Urothelium cell line (cell line): ENCODE measurements around the gene RUNDC3A.
A peak's percentile ranks its signal among the peaks of the same experiment; 100 is the strongest.
"Not testable (repeated sequence)": the region's sequence is repeated elsewhere in the genome, so short reads cannot be mapped to it uniquely, and the experiment has no call there.

Experiments used
- DNase-seq: peaks from one replicate; pipeline ENCODE4 v3.0.0; 2011; ENCODE audit warnings: low spot score, mixed read lengths
- FAIRE-seq: peaks from 2 replicates; lab custom pipeline; 2011; peaks lifted over from hg19 to GRCh38; lab: Jason Lieb, UNC

RUNDC3A gene

GRCh38 chr17:44338702-44339101, 30.3 kb downstream of the RUNDC3A start:
- DNase-seq (peak; percentile 46), FAIRE-seq (no peak)

DNA sequence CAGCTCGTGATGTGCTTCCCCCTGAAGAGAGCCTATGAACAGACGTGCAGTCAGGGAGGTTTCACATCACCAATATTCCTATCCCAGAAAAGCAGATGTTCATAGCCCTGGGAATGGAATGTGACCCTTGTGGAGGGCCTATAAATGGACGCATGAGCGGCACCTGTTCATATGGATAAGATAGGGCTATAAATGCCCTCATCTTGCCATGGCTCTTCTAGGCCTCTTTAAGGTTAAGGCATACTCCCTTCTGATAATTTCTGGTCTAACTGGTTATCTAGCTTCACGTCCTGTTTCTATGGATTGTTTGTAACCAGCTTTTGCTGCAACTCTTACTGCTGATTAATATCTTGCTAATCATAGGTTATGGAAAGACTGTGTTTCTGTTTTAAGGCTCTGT, 32.2 kb downstream of the RUNDC3A start:
- FAIRE-seq, DNase-seq: not testable (repeated sequence)

GRCh38 chr17:44343510-44344209, 35.3 kb downstream of the RUNDC3A start:
- FAIRE-seq (no peak), DNase-seq (no peak)

- FAIRE-seq (peak; percentile 63), DNase-seq (peak; percentile 98)
Measured at GRCh38 chr17:44344939-44345453, 36.6 kb downstream of the RUNDC3A start, which contains the start of gene GRN. GRN (plus strand) TSS chr17:44345302; CDS start chr17:44349165, 3,863 bp downstream.

DNA sequence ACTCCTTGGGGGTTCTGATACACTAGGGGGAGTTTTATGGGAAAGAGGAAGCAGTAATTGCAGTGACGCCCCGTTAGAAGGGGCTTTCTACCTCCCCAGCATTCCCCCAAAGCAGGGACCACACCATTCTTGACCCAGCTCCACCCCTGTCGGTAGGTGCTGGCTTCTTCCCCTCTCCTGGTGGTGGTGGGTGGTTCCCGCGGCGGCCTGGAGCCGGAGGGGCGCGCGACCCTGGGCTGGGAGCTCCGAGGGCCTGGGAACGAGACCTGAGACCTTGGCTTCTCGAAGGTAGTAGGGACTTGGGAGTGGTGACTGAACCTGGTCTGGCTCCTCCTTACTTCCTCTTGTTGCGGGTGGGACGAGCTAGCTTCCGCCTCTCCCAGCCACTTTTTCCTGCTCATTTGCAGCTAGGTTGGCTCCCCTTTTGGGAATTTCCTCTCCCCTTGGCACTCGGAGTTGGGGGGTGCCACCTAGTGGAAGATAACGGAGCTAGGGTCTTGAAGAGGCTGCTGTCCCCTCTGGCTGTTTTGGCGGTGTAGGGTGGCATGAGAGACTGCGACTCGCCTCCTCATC, 37.1 kb downstream of the RUNDC3A start:
- DNase-seq (peak; percentile 73), FAIRE-seq (no peak)

GRCh38 chr17:44346064-44346844, 37.9 kb downstream of the RUNDC3A start:
- no peak for FAIRE-seq
- DNase-seq, result no peak

DNA sequence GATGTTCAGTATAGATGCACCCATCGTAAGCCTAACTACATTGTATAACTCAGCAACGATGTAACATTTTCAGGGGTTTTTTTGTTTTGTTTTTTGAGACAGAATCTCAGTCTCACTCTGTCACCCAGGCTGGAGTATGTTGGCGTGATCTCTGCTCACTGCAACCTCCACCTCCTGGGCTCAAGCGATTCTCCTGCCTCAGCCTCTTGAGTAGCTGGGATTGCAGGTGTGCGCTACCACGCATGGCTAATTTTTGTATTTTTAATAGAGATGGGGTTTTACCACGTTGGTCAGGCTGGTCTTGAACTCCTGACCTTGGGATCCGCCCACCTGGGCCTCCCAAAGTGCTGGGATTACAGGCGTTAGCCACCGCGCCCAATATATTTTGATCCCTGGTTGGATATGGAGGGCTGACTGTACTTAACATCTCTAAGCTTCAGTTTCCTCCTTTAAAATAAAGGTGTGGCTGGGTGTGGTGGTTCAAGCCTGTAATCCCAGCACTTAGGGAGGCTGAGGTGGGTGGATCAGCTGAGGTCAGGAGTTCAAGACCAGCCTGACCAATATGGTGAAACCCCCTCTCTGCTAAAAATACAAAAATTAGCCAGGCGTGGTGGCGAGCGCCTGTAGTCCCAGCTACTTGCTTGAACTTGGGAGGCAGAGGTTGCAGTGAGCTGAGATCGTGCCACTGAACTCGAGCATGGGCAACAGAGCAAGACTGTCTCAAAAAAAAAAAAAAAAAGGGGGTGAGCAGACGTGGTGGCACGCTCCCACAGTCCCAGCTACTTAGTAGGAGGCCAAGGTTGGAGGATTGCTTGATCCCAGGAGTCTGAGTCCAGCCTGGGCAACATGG, 39.0 kb downstream of the RUNDC3A start:
- DNase-seq, FAIRE-seq: not testable (repeated sequence)

GRCh38 chr17:44348234-44348987, 40.0 kb downstream of the RUNDC3A start:
- DNase-seq (no peak), FAIRE-seq (no peak)

GRCh38 chr17:44348988-44349364, 40.6 kb downstream of the RUNDC3A start:
- DNase-seq, result no peak
- no peak for FAIRE-seq

GRCh38 chr17:44349553-44350070, 41.2 kb downstream of the RUNDC3A start:
- DNase-seq, result no peak
- no peak for FAIRE-seq

- DNase-seq (peak; percentile 82), FAIRE-seq (peak; percentile 91)
Measured at GRCh38 chr17:44350733-44351226, 42.4 kb downstream of the RUNDC3A start.

DNA sequence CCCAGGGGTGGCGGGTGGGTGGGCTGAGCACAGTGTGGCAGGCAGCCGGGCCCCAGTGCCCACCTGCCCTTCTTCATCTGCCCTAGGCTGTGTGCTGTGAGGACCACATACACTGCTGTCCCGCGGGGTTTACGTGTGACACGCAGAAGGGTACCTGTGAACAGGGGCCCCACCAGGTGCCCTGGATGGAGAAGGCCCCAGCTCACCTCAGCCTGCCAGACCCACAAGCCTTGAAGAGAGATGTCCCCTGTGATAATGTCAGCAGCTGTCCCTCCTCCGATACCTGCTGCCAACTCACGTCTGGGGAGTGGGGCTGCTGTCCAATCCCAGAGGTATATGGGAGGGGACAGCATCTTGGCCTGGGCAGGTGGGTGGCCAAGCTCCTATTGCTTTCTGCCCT, 43.1 kb downstream of the RUNDC3A start:
- no peak for DNase-seq
- FAIRE-seq, result no peak

GRCh38 chr17:44351961-44352827, 43.8 kb downstream of the RUNDC3A start:
- FAIRE-seq, result peak; percentile 71

DNA sequence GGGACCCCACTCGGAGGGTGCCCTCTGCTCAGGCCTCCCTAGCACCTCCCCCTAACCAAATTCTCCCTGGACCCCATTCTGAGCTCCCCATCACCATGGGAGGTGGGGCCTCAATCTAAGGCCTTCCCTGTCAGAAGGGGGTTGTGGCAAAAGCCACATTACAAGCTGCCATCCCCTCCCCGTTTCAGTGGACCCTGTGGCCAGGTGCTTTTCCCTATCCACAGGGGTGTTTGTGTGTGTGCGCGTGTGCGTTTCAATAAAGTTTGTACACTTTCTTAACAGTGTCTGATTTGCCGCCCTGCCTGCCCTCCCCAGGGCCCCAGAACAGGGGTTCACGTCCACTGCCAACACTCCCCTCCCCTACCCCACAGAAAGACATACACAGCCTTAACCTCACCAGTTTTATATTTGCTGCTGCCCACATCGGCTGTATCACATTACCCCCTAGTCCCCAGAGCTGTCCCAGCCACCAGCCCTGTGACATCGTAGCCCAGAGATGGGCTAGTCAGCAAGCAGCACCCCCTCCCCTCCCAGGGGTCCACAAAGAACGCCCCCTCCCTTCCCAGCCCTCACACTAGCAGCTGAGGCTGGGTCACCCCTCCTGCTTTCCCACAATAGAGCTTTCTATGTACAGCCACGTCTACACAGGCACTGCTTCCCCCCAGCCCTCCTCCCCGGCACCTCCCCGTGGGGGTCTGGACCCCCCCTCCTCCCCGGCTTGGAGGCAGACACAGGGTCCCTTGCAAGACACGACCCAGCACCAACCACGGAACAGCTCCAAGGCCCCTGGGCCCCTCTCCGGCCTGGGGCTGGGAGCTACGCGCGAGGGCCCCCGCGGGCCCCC, 44.6 kb downstream of the RUNDC3A start:
- FAIRE-seq, result no peak
- DNase-seq, result no peak

More at GRCh38 chr17:44351961-44352827, 43.8 kb downstream of the RUNDC3A start:
- no peak for DNase-seq

- FAIRE-seq, result no peak
- no peak for DNase-seq
Measured at GRCh38 chr17:44353672-44354331, 45.4 kb downstream of the RUNDC3A start.

DNA sequence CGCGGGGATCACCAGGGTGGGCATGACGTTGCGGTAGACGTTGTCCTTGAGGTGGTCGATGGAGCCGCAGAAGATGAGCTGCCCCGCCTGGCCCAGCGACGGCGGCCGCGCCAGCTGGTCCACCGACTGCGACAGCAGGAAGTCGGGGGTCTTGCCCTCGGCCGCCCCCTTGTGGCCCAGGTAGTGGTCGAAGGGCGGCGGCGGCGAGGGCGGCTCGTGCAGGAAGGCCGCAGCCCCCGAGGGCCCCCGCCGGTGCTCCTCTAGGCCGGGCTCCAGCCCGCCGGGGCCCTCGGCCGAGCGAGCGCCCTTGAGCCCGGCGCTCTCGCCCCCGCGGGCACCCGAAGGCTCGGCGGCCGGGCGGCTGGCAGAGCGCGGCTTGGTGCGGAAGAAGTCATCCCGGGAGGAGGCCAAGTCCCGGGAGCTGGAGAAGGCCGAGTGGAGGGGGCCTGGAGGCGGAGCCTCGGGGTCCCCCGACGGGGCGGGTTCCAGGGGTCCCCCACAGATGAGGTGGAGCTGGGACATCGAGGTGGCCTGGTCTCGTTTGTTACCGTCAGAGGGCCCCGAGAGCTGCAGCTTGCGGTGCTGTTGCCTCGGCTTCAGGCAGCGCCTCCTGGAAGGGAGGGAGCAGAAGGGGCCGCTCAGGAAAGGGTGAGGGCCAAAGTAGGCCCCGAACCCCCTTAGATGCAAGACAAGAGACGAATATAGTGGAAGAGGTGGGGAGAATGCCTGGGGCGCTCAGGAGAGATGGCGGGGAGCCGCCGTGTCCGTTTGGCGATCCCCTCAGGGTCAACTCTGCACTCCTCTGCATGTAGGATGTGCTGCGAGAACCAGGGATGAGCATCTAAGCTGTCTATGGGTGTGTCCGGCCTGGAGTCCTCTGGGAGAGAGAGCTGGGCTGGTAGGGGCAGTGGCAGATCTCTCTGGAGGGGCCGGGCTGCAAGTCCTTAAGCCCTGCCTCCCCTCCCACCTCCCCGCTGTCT, 46.5 kb downstream of the RUNDC3A start:
- FAIRE-seq (no peak), DNase-seq (no peak)
